Tibial nerve (tissue), 4 donors: ENCODE measurements around the gene FARP1. TPM values are rescaled to one million over a fixed set of nuclear protein-coding genes. Genes with fewer than 3 reads are reported as not detected.

Experiments
- DNase-seq, 2 donors: peaks; one replicate each; pipeline ENCODE4 v3.0.0-alpha.2; 2019; ENCODE audit warnings: low spot score in 2 of 2
- H3K27ac ChIP-seq, 4 donors: fragments of 200-600 bp; sonication (generic) in 3 of 4; one replicate each; pipeline ENCODE4 v1.5.1; 2017 to 2019; ENCODE audit warnings: mild to moderate bottlenecking in 1 of 4
- H3K27me3 ChIP-seq, 2 donors: fragments of 200-600 bp; sonication (generic) in 1 of 2; one replicate each; pipeline versions ENCODE4 v1.5.1 to v1.6.0; 2017 to 2019
- H3K36me3 ChIP-seq, 3 donors: fragments of 200-600 bp; sonication (generic); one replicate each; pipeline ENCODE4 v1.5.1; 2018 to 2019
- H3K4me1 ChIP-seq, 4 donors: fragments of 200-600 bp; sonication (generic) in 3 of 4; one replicate each; pipeline ENCODE4 v1.5.1; 2017 to 2019
- H3K4me3 ChIP-seq, 4 donors: fragments of 200-600 bp; sonication (generic) in 3 of 4; one replicate each; pipeline ENCODE4 v1.5.1; 2017 to 2019; ENCODE audit warnings: mild to moderate bottlenecking in 1 of 4, moderate library complexity in 1 of 4
- H3K9me3 ChIP-seq, 4 donors: fragments of 200-600 bp; sonication (generic) in 3 of 4; one replicate each; pipeline ENCODE4 v1.5.1; 2017 to 2019
- CTCF ChIP-seq, 5 experiments: fragments of 200-600 bp in 3 of 5; fragments of 450-650 bp in 2 of 5; sonication (generic) in 3 of 5; IDR thresholded peaks; one replicate each; pipeline ENCODE4 v1.5.1; 2016 to 2019; ENCODE audit warnings: antibody characterized with exemption in 5 of 5, mild to moderate bottlenecking in 3 of 5, moderate library complexity in 2 of 5
- EP300 ChIP-seq, 2 donors: sonication (generic); formaldehyde crosslinking; IDR thresholded peaks; one replicate each; pipeline ENCODE4 v1.6.1; 2017; ENCODE audit warnings: antibody characterized with exemption in 2 of 2, mild to moderate bottlenecking in 1 of 2
- POLR2A ChIP-seq, 2 donors: fragments of 450-650 bp; IDR thresholded peaks; one replicate each; pipeline ENCODE4 v1.6.1; 2017; ENCODE audit warnings: antibody characterized with exemption in 2 of 2, mild to moderate bottlenecking in 2 of 2, moderate library complexity in 2 of 2
- WGBS, 2 donors: methylation state at CpG; one replicate each; pipeline ENCODE4 v1.1.5; 2018; 5-methylcytosine and 5-hydroxymethylcytosine counted together
- total RNA-seq, 4 donors: library from RNA; depleted of rRNA; stranded (reverse); fragments of >200 nt; gene quantifications; one replicate each; pipeline ENCODE4 v1.1.0, GENCODE V29; 2016

The FARP1 gene
- total RNA-seq, 4 donors from 2014 or later = 21.4 to 28.5 (median 24.9) TPM

GRCh38 chr13:98299235-98299965 is 156.5 kb downstream of the FARP1 start:
- Histone ChIP-seq H3K27me3 (no peaks in the 10 kb centered on the region), H3K4me3 (no peak overlapping the region), H3K9me3 (no peaks in the 10 kb centered on the region), H3K36me3 (no peaks in the 10 kb centered on the region), H3K27ac (peak overlapping the region in 1 of 4 donors; percentile 9), H3K4me1 (peaks cover 0 to 38% (median 13%) of the 10 kb centered on the region in 4 donors)
- TF ChIP-seq EP300 (IDR thresholded peaks at IDR 0.05) (no peak), POLR2A (IDR thresholded peaks at IDR 0.05) (no peak), CTCF (IDR thresholded peaks at IDR 0.05) (no peak)
- DNase-seq = no peak
- WGBS, 2 donors = 50 to 54% methylated on average over 6 of the region's 6 CpGs

- Histone ChIP-seq H3K4me1 (peaks cover 0 to 38% (median 13%) of the 10 kb centered on the region in 4 donors), H3K9me3 (no peaks in the 10 kb centered on the region), H3K27me3 (no peaks in the 10 kb centered on the region), H3K27ac (peak overlapping the region in 1 of 4 donors; percentile 9), H3K36me3 (no peaks in the 10 kb centered on the region), H3K4me3 (no peak overlapping the region)
- TF ChIP-seq CTCF (IDR thresholded peaks at IDR 0.05) = no peak
- TF ChIP-seq EP300 (IDR thresholded peaks at IDR 0.05) = no peak
- no peak for TF ChIP-seq POLR2A (IDR thresholded peaks at IDR 0.05)
- WGBS, 2 donors = 34 to 45% methylated on average over 7 of the region's 7 CpGs
- peak in 1 of 2 donors; percentile 35 for DNase-seq
Measured at GRCh38 chr13:98299966-98300350, 157.1 kb downstream of the FARP1 start.

- Histone ChIP-seq H3K36me3 (peaks cover 0 to 5% (median 0%) of the 10 kb centered on the region in 3 donors), H3K4me3 (no peak overlapping the region), H3K9me3 (no peaks in the 10 kb centered on the region), H3K27ac (no peak overlapping the region), H3K4me1 (peaks cover 0 to 38% (median 13%) of the 10 kb centered on the region in 4 donors), H3K27me3 (no peaks in the 10 kb centered on the region)
- no peak for DNase-seq
- no peak for TF ChIP-seq POLR2A (IDR thresholded peaks at IDR 0.05)
- no peak for TF ChIP-seq CTCF (IDR thresholded peaks at IDR 0.05)
- TF ChIP-seq EP300 (IDR thresholded peaks at IDR 0.05) = no peak
- 39 to 53% methylated on average over 7 of the region's 7 CpGs for WGBS, 2 donors
Measured at GRCh38 chr13:98300956-98301641, 158.2 kb downstream of the FARP1 start.

GRCh38 chr13:98301721-98302120 is 158.8 kb downstream of the FARP1 start:
- H3K4me3 ChIP-seq = no peak overlapping the region
- WGBS, 2 donors = 69 to 70% methylated on average over 7 of the region's 7 CpGs

More at GRCh38 chr13:98301721-98302120, 158.8 kb downstream of the FARP1 start:
- DNase-seq = no peak
- Histone ChIP-seq H3K9me3 (no peaks in the 10 kb centered on the region), H3K27me3 (no peaks in the 10 kb centered on the region), H3K36me3 (peaks cover 0 to 5% (median 0%) of the 10 kb centered on the region in 3 donors), H3K4me1 (peaks cover 0 to 38% (median 13%) of the 10 kb centered on the region in 4 donors), H3K27ac (no peak overlapping the region)
- TF ChIP-seq POLR2A (IDR thresholded peaks at IDR 0.05) (no peak), EP300 (IDR thresholded peaks at IDR 0.05) (no peak), CTCF (IDR thresholded peaks at IDR 0.05) (no peak)
